Thymus (tissue), 11 donors: ENCODE results near the gene RGS14. TPM values are rescaled to one million over a fixed set of nuclear protein-coding genes. Genes with fewer than 3 reads are reported as not detected.

Experiments used
- DNase-seq, 9 donors: peaks; one replicate each; pipeline ENCODE4 v3.0.0-alpha.2; 2013; ENCODE audit warnings: low spot score in 9 of 9, low read depth in 6 of 9, missing footprints in 1 of 9
- H3K27ac ChIP-seq, 2 donors: one replicate each; pipeline ENCODE4 v1.5.1; 2013; ENCODE audit warnings: control low read depth in 1 of 2, low read depth in 1 of 2, low read length in 1 of 2, mild to moderate bottlenecking in 1 of 2, moderate library complexity in 1 of 2
- H3K27me3 ChIP-seq, 2 donors: one replicate each; pipeline ENCODE4 v1.5.1; 2013; ENCODE audit warnings: low read length in 1 of 2; ENCODE audit not compliant: control insufficient read depth in 2 of 2, insufficient read depth in 1 of 2
- H3K36me3 ChIP-seq, 2 donors: one replicate each; pipeline ENCODE4 v1.5.1; 2013; ENCODE audit warnings: low read length in 1 of 2, mild to moderate bottlenecking in 1 of 2, moderate library complexity in 1 of 2; ENCODE audit not compliant: control insufficient read depth in 2 of 2, insufficient read depth in 2 of 2
- H3K4me1 ChIP-seq, 2 donors: one replicate each; pipeline ENCODE4 v1.5.1; 2013; ENCODE audit warnings: low read length in 2 of 2; ENCODE audit not compliant: control insufficient read depth in 2 of 2, insufficient read depth in 2 of 2
- H3K4me3 ChIP-seq, 2 donors: one replicate each; pipeline ENCODE4 v1.5.1; 2013; ENCODE audit warnings: low read length in 2 of 2, control low read depth in 1 of 2, mild to moderate bottlenecking in 1 of 2
- H3K9me3 ChIP-seq, 2 donors: one replicate each; pipeline ENCODE4 v1.5.1; 2013; ENCODE audit warnings: low read length in 1 of 2, mild to moderate bottlenecking in 1 of 2; ENCODE audit not compliant: control insufficient read depth in 2 of 2, insufficient read depth in 1 of 2
- WGBS: extraction: QIAGEN DNeasy Blood & Tissue Kit; methylation state at CpG from one replicate; pipeline ENCODE4 v1.1.7; 2013; 5-methylcytosine and 5-hydroxymethylcytosine counted together
- polyA plus RNA-seq: library from polyadenylated mRNA; stranded (reverse); fragments of 200-250 nt; gene quantifications from one replicate; pipeline ENCODE4 v1.2.3, GENCODE V29; 2013
- total RNA-seq: library from RNA; stranded (reverse); fragments of 120-200 nt; gene quantifications from one replicate; pipeline ENCODE4 v1.2.4, GENCODE V29; 2013
- donor health status: healthy.

The RGS14 gene
- total and polyA plus RNA-seq, 2 donors: 49.5 to 52.7 TPM

GRCh38 chr5:177380805-177381126 is 23.0 kb downstream of the RGS14 start:
- Histone ChIP-seq H3K27ac (no peak overlapping the region), H3K36me3 (no peaks in the 10 kb centered on the region), H3K9me3 (peaks cover 0 to 6% of the 10 kb centered on the region in 2 donors), H3K4me3 (no peak overlapping the region), H3K4me1 (peaks cover 2 to 13% of the 10 kb centered on the region in 2 donors), H3K27me3 (peaks cover 0 to 3% of the 10 kb centered on the region in 2 donors)
- WGBS: 99% methylated on average over 6 of the region's 6 CpGs
- no peak for DNase-seq

DNA sequence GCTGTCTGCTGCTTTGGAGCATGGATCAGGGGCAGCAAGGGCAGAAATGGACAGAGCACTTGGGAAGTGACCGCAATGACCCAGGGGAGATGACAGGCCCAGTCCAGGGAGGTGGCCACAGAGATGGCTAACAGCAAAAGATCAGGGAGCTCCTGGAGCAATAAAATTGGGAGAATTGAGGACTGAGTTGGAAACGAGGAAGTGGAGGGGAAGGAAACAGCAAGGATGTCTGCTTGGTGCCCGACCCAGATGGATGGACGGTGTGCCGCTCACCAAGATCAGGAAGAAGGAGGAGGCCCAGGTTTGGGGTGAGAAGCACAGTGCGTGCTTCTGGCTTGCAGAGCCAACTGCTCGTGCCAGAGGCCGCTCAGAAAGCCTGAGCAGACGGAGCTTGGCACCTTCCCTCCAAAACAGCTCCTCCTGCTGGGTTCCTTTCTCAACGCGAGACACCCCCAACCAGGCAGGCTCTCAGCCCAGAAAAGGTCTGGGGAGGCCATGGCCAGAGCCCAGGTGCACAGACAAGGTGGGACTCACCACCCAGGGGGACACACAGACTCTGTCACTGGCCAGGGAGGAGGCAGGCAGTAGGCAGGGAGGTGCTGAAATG is 24.8 kb downstream of the RGS14 start:
- DNase-seq: peak in 3 of 9 donors; percentile 47 to 76 (median 67)
- no peak overlapping the region for H3K27ac ChIP-seq
- H3K4me1 ChIP-seq: peaks cover 2 to 13% of the 10 kb centered on the region in 2 donors
- WGBS: 33% methylated on average over 11 of the region's 11 CpGs
- H3K4me3 ChIP-seq: no peak overlapping the region
- H3K27me3 ChIP-seq: peaks cover 0 to 5% of the 10 kb centered on the region in 2 donors
- no peaks in the 10 kb centered on the region for H3K36me3 ChIP-seq
- peaks cover 0 to 6% of the 10 kb centered on the region in 2 donors for H3K9me3 ChIP-seq

DNA sequence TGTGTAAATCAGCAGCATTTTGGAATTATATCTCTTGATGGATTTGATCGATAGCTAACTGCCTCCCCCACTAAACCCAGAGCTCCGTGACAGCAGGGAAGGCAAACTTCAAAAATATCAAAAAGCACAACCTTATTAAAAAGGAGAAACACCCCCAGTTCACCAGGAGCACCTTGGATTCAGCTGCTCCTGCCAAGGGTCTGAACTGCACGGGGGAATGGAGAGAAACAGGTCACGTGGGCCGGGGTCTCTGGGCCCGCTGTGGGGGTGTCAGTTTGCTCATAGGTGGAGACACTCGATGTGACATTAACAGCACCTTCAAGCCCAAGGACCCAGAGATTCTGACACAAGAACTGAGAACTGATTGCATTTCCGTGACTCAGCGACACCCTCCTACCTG is 25.5 kb downstream of the RGS14 start:
- no peak overlapping the region for H3K27ac ChIP-seq
- no peak for DNase-seq
- H3K9me3 ChIP-seq: peaks cover 0 to 6% of the 10 kb centered on the region in 2 donors
- H3K27me3 ChIP-seq: peaks cover 0 to 5% of the 10 kb centered on the region in 2 donors
- no peak overlapping the region for H3K4me3 ChIP-seq
- WGBS: 97% methylated on average over 9 of the region's 9 CpGs
- no peaks in the 10 kb centered on the region for H3K36me3 ChIP-seq
- peaks cover 2 to 13% of the 10 kb centered on the region in 2 donors for H3K4me1 ChIP-seq

- Histone ChIP-seq H3K27ac (no peak within 1 kb of the TSS), H3K36me3 (no peaks in the 10 kb centered on the region), H3K9me3 (peaks cover 0 to 6% of the 10 kb centered on the region in 2 donors), H3K4me3 (no peak within 1 kb of the TSS), H3K4me1 (peaks cover 2 to 21% of the 10 kb centered on the region in 2 donors), H3K27me3 (peaks cover 0 to 5% of the 10 kb centered on the region in 2 donors)
- 93% methylated on average over 4 of the region's 4 CpGs for WGBS
- no peak for DNase-seq
Measured at GRCh38 chr5:177384134-177384533, 26.4 kb downstream of the RGS14 start, which contains the start of gene SLC34A1. SLC34A1 (plus strand) TSS chr5:177384434; CDS start chr5:177385742, 1,308 bp downstream.

DNA sequence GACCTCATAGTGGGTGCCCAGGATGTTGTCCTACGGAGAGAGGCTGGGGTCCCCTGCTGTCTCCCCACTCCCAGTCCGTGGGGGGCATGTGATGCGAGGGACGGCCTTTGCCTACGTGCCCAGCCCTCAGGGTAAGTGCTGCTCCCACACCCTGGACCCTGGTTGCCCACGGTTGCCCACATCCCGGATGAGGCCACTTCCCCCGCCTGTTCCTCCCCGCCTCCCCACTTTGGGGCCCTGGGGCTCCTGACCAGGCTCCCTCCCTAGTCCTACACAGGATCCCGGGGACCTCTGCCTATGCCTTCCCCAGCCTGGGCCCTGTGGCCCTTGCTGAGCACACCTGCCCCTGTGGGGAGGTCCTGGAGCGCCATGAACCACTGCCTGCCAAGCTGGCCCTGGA is 28.0 kb downstream of the RGS14 start:
- Histone ChIP-seq H3K4me3 (no peak overlapping the region), H3K27me3 (peaks cover 3 to 11% of the 10 kb centered on the region in 2 donors), H3K36me3 (no peaks in the 10 kb centered on the region), H3K27ac (no peak overlapping the region), H3K9me3 (peaks cover 0 to 6% of the 10 kb centered on the region in 2 donors), H3K4me1 (peaks cover 2 to 37% of the 10 kb centered on the region in 2 donors)
- WGBS: 69% methylated on average over 11 of the region's 11 CpGs
- no peak for DNase-seq

- no peak overlapping the region for H3K27ac ChIP-seq
- H3K4me1 ChIP-seq: peaks cover 2 to 40% of the 10 kb centered on the region in 2 donors
- no peak overlapping the region for H3K4me3 ChIP-seq
- H3K27me3 ChIP-seq: peaks cover 3 to 11% of the 10 kb centered on the region in 2 donors
- WGBS: 92% methylated on average over 8 of the region's 8 CpGs
- no peaks in the 10 kb centered on the region for H3K36me3 ChIP-seq
- DNase-seq: no peak
- peaks cover 0 to 6% of the 10 kb centered on the region in 2 donors for H3K9me3 ChIP-seq
Measured at GRCh38 chr5:177386542-177386941, 28.8 kb downstream of the RGS14 start.

DNA sequence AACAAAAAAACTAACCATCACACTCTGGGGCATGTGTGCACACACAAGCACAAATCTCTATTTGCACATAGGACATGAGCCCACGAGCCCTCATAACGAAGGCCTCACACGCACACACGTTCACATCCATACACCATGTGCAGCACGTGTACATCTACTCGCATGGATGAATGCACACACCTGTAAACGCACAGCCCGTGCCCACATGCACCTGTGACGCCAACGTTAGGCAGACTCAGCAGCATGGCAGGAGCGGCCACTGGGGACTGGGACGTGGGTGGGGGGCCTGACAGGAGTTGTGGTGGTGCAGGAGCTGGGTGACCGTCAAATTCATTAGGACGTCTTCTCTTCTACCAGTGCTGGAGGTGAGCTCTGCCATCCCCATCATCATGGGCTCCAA is 29.7 kb downstream of the RGS14 start:
- no peaks in the 10 kb centered on the region for H3K36me3 ChIP-seq
- H3K4me1 ChIP-seq: peaks cover 2 to 38% of the 10 kb centered on the region in 2 donors
- peaks cover 0 to 5% of the 10 kb centered on the region in 2 donors for H3K9me3 ChIP-seq
- no peak overlapping the region for H3K27ac ChIP-seq
- DNase-seq: no peak
- no peak overlapping the region for H3K4me3 ChIP-seq
- peaks cover 3 to 11% of the 10 kb centered on the region in 2 donors for H3K27me3 ChIP-seq
- WGBS: 95% methylated on average over 14 of the region's 14 CpGs

DNA sequence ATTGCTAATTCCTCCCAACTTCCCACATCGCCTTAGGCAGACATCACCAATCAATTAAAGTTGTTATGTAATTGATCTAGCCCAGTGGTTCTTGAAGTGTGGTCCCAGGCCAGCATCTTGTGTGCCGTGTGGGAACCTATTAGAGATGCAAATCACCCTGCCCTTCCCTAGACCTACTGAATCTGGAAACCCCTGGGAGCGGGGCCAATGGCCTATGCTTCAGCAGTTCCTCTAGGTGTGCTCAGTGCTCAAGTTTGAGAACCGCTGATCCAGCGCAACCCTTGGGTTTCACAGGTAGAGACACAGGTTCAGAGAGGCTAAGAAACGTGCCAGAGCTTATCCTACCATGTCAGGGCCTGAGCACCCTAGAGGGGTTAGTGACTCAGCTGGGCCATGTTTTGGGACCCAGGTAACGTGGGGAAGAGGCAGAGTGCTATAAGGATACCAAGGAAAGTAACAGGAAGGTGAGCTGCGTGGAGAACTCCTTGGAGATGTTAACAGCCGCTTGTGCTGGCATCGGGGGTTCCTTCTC is 30.9 kb downstream of the RGS14 start:
- no peak overlapping the region for H3K4me3 ChIP-seq
- peaks cover 0 to 36% of the 10 kb centered on the region in 2 donors for H3K4me1 ChIP-seq
- no peaks in the 10 kb centered on the region for H3K9me3 ChIP-seq
- WGBS: 95% methylated on average over 10 of the region's 10 CpGs
- peaks cover 3 to 13% of the 10 kb centered on the region in 2 donors for H3K27me3 ChIP-seq
- no peak overlapping the region for H3K27ac ChIP-seq
- H3K36me3 ChIP-seq: no peaks in the 10 kb centered on the region
- no peak for DNase-seq

DNA sequence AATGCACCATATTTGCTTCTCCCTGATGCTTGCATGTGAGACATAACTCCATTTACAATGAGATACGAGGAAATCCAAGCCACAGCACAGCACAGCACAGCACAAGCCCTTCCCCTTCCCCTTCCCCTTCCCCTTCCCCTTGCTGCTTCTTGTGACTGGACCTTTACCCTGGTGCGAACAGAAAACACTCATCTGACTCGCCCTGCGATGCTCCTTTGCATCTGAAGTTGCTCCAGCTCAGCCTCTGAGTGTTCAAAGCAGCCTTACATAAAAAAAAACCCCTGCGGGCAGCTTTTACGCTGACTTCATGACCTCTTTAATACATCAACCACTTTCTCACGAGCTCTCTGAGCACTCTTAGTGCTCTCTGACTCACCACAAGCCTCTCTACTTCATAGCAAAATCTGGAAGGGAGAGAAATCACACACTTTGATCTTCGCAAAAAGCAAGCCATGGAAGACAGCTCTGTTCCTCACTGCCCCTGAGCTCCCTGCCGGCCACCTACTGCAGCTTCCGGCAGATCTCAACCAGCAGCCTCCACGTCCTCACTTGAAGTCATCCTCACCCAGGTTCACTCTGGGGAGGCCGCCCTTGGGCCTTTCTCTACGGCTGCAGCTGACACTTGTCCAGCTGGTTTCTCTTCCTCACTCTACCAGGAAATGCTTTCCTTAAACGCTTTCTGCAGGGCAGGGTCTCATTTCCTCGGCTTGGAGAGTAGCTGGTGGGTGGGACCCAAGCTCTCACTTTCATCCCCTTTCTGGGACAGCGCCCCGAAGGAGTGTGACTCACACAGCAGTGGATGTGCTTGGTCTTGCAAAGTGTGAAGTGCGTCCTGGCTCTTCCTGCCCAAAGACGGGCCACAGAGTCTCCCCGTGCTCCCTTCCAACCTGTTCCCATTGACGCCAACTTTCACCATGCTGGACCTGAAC is 31.8 kb downstream of the RGS14 start:
- H3K4me1 ChIP-seq: peaks cover 0 to 36% of the 10 kb centered on the region in 2 donors
- H3K9me3 ChIP-seq: no peaks in the 10 kb centered on the region
- DNase-seq: peak in 1 of 9 donors; percentile 56
- H3K27ac ChIP-seq: peak overlapping the region; percentile 10 to 42
- WGBS: 82% methylated on average over 21 of the region's 21 CpGs
- H3K4me3 ChIP-seq: no peak overlapping the region
- H3K27me3 ChIP-seq: peaks cover 3 to 13% of the 10 kb centered on the region in 2 donors
- no peaks in the 10 kb centered on the region for H3K36me3 ChIP-seq
